AG09319 (cell line): Measurements from ENCODE around the gene FHL1.
"Not testable (repeated sequence)": the region's sequence is repeated elsewhere in the genome, so short reads cannot be mapped to it uniquely, and the experiment has no call there.

Experiments used
- DNase-seq: peaks from one replicate; pipeline ENCODE4 v3.0.0-alpha.2; 2010; ENCODE audit warnings: low read depth; ENCODE audit errors: extremely low read depth
- CTCF ChIP-seq: IDR thresholded peaks from 2 replicates; pipeline ENCODE4 v1.5.1; 2011; ENCODE audit warnings: low read depth, mild to moderate bottlenecking, inconsistent platforms, low read length, moderate library complexity

FHL1 gene

DNA sequence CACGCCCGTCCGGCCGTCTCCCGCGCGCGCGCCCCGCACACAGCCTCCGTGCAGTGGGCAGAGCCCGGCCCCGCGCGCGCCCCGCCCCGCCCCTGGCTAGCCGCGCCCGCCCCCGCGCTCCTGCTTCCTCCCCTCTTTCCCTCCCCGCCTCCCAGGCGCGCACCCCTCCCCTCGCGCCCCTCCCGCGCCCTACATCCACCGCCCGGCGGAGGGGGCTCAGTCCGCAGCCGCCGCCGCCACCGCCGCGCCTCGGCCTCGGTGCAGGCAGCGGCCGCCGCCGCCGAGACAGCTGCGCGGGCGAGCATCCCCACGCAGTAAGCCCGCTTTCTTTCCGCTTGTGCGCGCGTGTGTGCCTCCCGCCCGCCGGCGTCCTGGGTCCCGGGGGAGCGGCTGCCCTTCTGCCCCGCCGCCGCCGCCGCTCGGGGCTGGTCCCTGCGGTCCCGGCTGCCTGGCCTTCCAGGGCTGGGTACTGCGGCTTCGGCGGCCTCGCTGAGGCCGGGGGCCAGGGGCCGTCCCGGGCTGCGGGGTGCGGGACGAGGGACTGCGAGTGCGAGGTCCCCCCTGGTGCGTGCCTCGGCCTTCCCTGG, at the start of gene FHL1:
Gene FHL1 (plus strand): TSS at position 219 of the 587 bp plus-strand sequence.
- DNase-seq = no peak
- TF ChIP-seq CTCF = no peak

DNA sequence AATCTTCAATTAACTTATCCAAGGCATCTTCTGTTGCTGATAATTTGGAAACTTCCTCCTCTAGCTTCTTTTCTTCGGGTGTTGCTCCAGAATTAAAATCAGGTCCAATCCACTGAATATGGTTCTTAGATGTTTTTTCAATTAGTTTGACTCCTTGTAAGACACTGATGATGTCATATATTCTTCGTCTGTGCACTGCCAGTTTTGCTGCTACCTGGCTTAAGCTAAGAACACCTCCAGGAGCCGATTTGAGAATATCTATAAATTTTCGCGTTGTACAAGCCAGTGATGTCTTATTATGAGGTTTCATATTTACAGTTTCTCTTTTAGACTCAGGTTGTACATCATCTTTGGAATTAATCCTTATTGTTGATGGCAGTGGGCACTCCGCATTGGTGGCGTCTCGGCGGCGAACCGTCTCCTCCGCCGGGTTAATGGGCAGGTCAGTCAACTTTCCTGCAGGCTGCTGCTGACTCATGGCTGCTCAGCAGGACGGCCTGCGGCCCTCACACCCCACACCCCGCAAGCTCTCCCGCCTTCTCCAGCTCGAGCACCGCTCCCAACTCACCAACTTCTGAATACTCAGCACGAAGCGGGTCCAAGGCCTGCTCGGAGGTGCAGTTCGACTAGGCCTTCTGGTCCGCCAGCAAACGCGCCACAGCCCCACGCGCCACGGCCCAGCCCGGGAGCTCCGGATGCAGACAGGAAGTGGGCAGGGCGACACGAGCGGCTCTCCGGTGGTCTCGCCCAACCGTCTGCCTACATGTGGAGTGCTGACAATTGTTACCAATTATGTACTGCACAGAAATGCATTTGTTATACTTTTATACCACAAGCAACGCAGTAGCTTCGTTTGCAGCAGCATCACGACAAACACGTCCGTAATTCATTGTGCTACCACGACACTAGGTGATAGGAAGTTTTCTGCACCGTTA, 49.2 kb upstream of the FHL1 start:
- no peak for DNase-seq
- no peak for TF ChIP-seq CTCF

- DNase-seq = no peak
- TF ChIP-seq CTCF = no peak
Measured at GRCh38 chrX:136104936-136105335, 42.4 kb upstream of the FHL1 start.

GRCh38 chrX:136106920-136107528, 40.3 kb upstream of the FHL1 start:
- DNase-seq = no peak
- TF ChIP-seq CTCF = no peak

- not testable (repeated sequence) for DNase-seq
Measured at GRCh38 chrX:136108905-136109304, 38.4 kb upstream of the FHL1 start.

DNA sequence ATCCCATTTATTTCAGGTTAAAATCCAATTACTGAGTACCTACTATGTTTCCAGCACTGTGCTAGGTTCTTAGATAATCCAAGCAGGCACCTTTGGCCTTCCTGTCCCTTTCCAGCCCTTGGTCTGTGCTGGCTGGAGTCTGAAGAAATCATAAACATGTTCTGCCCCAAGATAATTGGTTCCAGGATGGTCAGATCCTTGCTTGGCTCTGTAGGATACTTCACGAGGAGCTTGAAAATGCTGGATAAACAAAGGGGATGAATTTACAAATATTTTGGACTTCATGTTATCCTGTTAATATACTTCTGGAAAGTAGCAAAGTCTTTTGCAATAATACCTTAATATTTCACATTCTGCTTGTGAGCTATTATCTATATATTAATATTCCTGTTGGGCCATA, 35.0 kb upstream of the FHL1 start:
- no peak for TF ChIP-seq CTCF
- no peak for DNase-seq

DNA sequence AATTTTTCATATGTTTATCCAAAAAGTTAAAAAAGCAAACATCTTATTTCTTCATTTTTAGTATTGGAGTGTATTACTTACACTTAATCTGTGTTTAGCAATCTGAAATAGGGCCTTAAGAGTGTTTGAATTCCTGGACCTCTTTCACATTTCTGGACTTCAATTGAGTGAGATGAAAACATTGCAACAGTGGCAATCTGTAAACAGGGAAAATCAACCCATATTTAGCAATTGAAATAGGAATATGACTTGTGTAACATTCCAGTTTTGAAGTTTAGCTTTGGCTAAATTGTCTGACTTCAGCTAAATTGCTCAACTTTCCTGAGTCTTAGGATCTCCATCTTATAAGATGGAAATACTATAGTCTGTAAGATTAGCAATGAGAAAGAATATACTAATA, 34.6 kb upstream of the FHL1 start:
- no peak for TF ChIP-seq CTCF

More for the DNA sequence above, 34.6 kb upstream of the FHL1 start:
- no peak for DNase-seq
